ENCODE data around the gene POU6F1.

- TF ChIP-seq CTCF (IDR thresholded peaks at IDR 0.05; ENCODE audit: low read depth, low read length, missing input control) (no peak), EGR1 (IDR thresholded peaks at IDR 0.05; ENCODE audit: low read depth in 2 of 2) (no peak), RAD21 (IDR thresholded peaks at IDR 0.05) (no peak), GABPA (IDR thresholded peaks at IDR 0.05 in 1 of 2, conservative IDR thresholded peaks at IDR 0.05 in 1 of 2) (no peak), TAF1 (conservative IDR thresholded peaks at IDR 0.05) (no peak), MAX (IDR thresholded peaks at IDR 0.05) (no peak), SP1 (IDR thresholded peaks at IDR 0.05) (no peak), NR2F2 (IDR thresholded peaks at IDR 0.05) (no peak), YY1 (IDR thresholded peaks at IDR 0.05) (no peak), REST (IDR thresholded peaks at IDR 0.05) (no peak)
Measured at GRCh38 chr12:51263341-51263740, 45.5 kb upstream of the POU6F1 start.
